HT-29 (cell line): ENCODE data around the gene KCNQ2. TPM values are rescaled to one million over a fixed set of nuclear protein-coding genes. Genes with fewer than 3 reads are reported as not detected.

ENCODE experiments used
- DNase-seq: peaks from one replicate; pipeline ENCODE4 v3.0.0-alpha.2; 2015; ENCODE audit warnings: low spot score
- total RNA-seq: library from RNA; depleted of rRNA; stranded (reverse); fragments of >200 nt; shearing (Covaris generic); gene quantifications from 2 replicates; pipeline ENCODE4 v1.2.3, GENCODE V29; 2014

The KCNQ2 gene
- total RNA-seq, 1 experiment from 2014 or later: 0.08 TPM

- DNase-seq: no peak
Measured at GRCh38 chr20:63455568-63455859, 16.9 kb downstream of the KCNQ2 start.

- no peak for DNase-seq
Measured at GRCh38 chr20:63454731-63455567, 17.5 kb downstream of the KCNQ2 start.

DNA sequence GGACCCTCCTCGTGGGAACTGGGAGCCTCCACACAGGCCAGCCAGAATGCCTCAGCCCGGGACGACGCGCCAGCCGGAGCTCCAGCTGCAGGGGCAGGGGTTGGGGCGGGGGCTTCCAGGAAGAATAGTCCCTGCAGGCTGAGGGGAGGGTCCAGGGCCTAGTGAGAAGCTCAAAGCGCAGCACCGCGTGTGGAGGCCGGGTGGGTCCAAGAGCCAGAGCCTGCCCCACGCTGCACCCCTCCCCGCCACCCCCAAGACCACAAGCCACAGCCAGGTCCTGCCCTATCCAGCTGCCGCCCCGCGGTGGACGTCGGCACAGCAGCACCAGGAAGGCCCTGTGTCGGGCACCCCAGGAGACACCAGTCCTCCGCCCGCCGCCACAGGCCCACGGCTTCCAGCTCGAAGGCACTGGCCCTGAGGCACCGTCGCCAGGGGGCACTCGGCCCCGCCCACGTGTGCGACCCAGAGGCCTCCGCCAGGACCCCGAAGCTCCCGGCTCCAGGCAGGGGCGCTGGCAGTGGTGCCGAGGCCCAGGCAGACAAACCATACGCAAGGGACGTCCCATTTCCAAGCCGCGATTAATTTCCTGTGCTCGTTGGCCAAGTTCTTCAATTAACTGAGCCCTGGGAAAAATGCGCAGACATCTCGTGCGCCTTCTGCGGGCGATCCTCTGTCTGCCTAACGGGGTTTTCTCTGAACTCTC is 19.5 kb downstream of the KCNQ2 start:
- no peak for DNase-seq

- no peak for DNase-seq
Measured at GRCh38 chr20:63452341-63452740, 20.1 kb downstream of the KCNQ2 start.

DNA sequence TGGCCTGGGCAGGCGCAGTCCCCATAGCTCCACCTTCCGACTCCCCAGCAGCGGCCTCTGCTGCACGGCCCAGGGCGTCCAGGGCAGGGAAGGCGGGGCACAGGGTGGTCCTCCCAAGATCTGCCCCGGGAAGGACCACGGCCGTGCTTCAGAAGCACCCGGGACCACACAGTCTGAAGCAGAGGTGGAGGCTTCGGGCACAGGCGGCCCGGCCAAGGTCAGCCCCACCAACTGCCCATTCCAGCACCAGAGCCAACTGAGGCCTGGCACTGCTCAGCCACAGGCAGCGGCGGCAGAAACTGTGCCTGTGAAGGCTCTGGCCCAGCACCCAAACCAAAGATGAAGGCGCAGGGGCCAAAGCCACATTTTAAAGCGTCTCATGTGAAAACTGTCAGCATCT is 20.6 kb downstream of the KCNQ2 start:
- no peak for DNase-seq

DNA sequence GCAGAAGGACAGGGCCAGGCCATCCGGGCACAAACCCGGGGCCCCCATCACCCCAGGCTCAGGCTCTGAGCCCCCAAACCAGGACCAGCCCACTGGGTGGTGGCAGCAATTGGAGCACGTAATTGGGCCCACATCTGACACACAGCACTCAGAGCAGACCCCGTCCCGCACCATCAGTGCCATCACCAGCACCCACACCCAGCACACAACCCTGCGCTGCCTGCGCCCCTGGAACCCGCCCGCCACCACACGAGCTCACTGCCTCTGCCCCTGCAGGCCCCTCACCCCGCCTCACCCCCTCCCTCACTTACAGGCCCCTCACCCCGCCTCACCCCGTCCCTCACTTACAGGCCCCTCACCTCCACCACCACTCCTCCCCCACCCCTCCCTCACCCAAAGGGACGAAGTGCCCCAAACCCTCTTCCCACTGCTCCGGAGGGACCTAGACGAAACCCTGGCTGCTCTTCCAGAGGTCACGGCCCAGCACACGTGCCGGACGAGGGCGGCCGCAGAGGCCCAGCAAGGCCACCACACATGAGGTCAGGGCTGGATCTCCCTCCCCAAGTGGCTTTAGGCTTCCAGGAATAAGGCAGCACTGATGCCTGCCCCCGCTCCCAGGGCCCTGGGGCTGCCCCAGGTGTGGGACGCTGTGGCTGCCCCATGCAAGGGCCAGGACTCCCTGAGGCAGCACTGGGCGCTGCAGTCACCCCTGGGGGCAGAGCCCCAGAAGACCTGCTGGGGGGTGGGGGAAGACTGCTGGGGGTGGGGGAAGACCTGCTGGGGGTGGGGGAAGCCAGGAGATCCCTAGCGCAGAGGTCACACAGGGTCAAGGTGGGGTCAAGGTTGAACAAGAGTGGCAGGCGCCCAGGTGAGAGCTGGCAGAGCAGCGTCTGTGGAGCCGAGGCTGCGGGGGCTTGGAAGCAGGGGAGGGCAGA is 22.4 kb downstream of the KCNQ2 start:
- DNase-seq: no peak

- DNase-seq: no peak
Measured at GRCh38 chr20:63449025-63449424, 23.4 kb downstream of the KCNQ2 start.

- no peak for DNase-seq
Measured at GRCh38 chr20:63448031-63448430, 24.4 kb downstream of the KCNQ2 start.

- DNase-seq: no peak
Measured at GRCh38 chr20:63447320-63447719, 25.1 kb downstream of the KCNQ2 start.

- DNase-seq: no peak
Measured at GRCh38 chr20:63446216-63447024, 26.0 kb downstream of the KCNQ2 start.

DNA sequence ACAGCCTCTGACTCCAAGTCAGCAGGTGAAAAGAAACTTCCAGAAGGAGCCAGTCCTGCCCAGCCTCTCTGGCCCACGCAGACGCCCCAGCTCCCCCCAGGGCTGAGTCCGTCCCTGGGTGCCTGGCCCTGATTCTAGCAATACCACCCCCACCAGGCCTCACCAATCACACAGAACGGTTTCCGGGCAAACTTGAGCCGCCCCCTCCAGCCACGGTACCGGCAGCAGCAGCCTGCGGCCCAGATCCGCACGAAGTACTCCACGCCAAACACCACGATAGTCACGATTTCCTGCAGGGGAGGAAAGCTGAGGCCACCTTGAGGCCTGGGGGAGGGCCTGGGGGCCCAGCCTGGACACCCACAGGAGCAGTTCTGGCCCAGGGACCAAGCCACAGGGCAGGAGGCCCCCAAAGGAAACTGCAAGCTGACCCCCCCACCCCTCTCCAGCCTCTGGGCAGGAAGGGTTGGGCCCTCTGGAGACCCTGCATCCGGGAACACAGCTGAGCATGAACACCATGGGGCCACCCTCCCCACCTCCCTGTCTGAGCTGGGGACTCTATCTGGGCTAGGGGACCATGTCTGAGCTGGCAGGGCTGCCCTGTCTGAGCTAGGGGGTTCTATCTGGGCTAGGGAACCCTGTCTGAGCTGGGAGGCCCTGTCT is 27.2 kb downstream of the KCNQ2 start:
- DNase-seq: no peak

DNA sequence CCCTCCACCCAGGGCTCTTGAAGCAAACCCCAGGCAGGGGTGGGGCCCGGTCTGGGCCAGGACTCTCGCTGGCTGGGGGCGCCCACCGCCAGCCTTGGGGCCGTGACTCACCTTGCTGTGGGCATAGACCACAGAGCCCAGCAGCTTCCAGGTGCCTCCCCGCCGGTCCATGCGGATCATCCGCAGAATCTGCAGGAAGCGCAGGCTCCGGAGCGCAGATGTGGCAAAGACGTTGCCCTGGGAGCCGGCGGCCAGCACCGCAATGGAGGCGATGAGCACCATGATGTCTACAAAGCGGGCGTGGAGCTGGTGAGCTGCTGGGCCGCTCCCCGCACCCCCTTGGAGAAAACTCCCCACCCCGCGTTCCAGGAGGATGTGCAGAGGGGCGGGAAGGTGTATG is 27.9 kb downstream of the KCNQ2 start:
- no peak for DNase-seq

DNA sequence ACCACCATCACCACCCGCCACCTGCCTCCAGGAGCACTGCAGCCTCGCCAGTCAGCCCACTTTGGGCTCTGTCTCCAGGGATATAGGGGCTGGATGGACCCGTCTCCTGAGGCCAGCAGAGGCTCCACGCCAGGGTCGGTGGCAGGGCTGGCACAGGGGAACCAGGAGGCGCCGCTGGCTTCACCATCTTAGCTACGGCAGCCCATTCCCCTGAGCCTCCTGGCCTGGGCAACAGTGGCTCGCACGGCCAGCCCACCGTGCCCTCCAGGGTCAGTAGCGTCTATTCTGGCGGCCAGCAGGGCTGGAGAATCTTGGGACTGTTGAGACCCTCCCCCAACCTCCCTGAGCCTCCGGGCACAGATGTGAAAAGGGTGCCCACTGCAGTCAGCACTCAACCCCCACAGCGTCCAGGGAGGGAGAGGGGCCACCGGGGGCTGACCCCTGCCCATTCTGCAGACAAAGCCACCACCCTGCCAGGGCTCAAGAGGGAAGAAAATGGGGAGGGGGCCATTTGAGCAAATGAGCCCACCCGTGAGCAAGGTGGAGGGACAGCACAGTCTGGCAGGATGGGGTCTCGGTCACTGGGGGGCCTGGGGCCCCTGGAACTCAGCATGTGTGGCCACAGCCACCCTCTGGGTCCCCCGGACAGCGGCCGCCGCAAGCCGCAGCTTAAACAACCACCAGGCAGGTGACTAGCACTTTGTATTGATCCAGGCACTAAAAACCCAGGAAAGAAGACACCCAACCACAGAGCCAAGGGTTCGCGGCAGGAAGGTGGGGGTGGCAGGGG is 28.7 kb downstream of the KCNQ2 start:
- DNase-seq: no peak

- peak; percentile 78 for DNase-seq
Measured at GRCh38 chr20:63442100-63442493, 30.4 kb downstream of the KCNQ2 start.

GRCh38 chr20:63441136-63442099 is 31.0 kb downstream of the KCNQ2 start:
- no peak for DNase-seq

- no peak for DNase-seq
Measured at GRCh38 chr20:63440366-63440955, 32.0 kb downstream of the KCNQ2 start.

- DNase-seq: no peak
Measured at GRCh38 chr20:63439866-63440265, 32.6 kb downstream of the KCNQ2 start.

GRCh38 chr20:63438121-63438520 is 34.3 kb downstream of the KCNQ2 start:
- DNase-seq: no peak
